Ectodermal cell (in vitro differentiated cells): ENCODE data around the gene COL4A4.

ENCODE experiments used
- H3K27ac ChIP-seq: 2 replicates; pipeline ENCODE4 v1.7.0; 2013; ENCODE audit warnings: mild to moderate bottlenecking, low read depth, low read length; ENCODE audit not compliant: insufficient read depth, poor library complexity, severe bottlenecking
- H3K27me3 ChIP-seq: 2 replicates; pipeline ENCODE4 v1.7.0; 2013; ENCODE audit warnings: mild to moderate bottlenecking, low read length; ENCODE audit not compliant: insufficient read depth, control insufficient read depth, poor library complexity, severe bottlenecking
- H3K36me3 ChIP-seq: one replicate; pipeline ENCODE4 v1.7.0; 2013; ENCODE audit warnings: low read length; ENCODE audit not compliant: control insufficient read depth, insufficient read depth
- H3K4me1 ChIP-seq: one replicate; pipeline ENCODE4 v1.7.0; 2013; ENCODE audit warnings: low read length; ENCODE audit not compliant: control insufficient read depth, insufficient read depth
- H3K4me3 ChIP-seq: 2 replicates; pipeline ENCODE4 v1.7.0; 2013; ENCODE audit warnings: low read depth, low read length, control low read depth; ENCODE audit not compliant: insufficient read depth
- H3K9me3 ChIP-seq: 2 replicates; pipeline ENCODE4 v1.7.0; 2013; ENCODE audit warnings: mild to moderate bottlenecking, low read length, moderate library complexity; ENCODE audit not compliant: control insufficient read depth
- WGBS, 2 experiments: methylation state at CpG; one replicate each; pipeline ENCODE4 v1.1.7; 2013; ENCODE audit warnings: missing lambda C conversion rate in 2 of 2; 5-methylcytosine and 5-hydroxymethylcytosine counted together

The COL4A4 gene

DNA sequence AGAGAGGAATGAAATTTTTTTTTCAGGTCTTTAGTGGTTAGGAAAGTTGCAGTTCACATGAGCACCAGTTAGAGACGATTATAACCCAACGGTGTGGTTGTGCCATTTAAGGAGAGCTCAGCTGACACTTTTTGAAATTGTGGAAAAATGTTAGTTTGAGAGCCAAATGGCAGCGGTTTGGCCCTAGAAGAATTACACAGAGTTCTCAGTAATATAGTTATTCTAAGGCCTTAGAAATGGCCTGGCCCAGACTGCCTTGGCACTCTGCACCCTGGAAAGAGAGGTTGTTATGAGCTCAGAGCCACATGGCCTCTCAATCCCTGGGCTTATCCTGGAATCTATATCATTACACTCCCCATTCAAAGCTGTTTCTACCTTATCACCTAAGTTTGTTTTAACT, 210.8 kb downstream of the COL4A4 start:
- no peaks in the 10 kb centered on the region for H3K4me1 ChIP-seq
- H3K27me3 ChIP-seq, result no peaks in the 10 kb centered on the region
- no peak overlapping the region for H3K4me3 ChIP-seq
- H3K36me3 ChIP-seq, result no peaks in the 10 kb centered on the region
- H3K27ac ChIP-seq, result no peak overlapping the region
- H3K9me3 ChIP-seq, result no peaks in the 10 kb centered on the region
- 91 to 96% methylated on average over 3 of the region's 3 CpGs for WGBS, 2 experiments
